HG03457 (cell line): ENCODE data around the gene FAAH2.
"Not testable (repeated sequence)": the region's sequence is repeated elsewhere in the genome, so short reads cannot be mapped to it uniquely, and the experiment has no call there.

Experiments
- ATAC-seq: cut with Tn5 transposase; IDR thresholded peaks from one replicate; pipeline ENCODE4 v1.9.1; 2021; ENCODE audit warnings: moderate number of reproducible peaks; ENCODE audit not compliant: unreplicated experiment

The FAAH2 gene

GRCh38 chrX:57379296-57379695 is 92.8 kb downstream of the FAAH2 start:
- no peak for ATAC-seq

- no peak for ATAC-seq
These were observed 93.7 kb downstream of the FAAH2 start for GRCh38 chrX:57380026-57380796.

GRCh38 chrX:57394162-57394561 is 107.7 kb downstream of the FAAH2 start:
- not testable (repeated sequence) for ATAC-seq

GRCh38 chrX:57403191-57403590 is 116.7 kb downstream of the FAAH2 start:
- ATAC-seq, result not testable (repeated sequence)

- no peak for ATAC-seq
These were observed 119.6 kb downstream of the FAAH2 start for GRCh38 chrX:57406149-57406548.

GRCh38 chrX:57417827-57418226 is 131.3 kb downstream of the FAAH2 start:
- ATAC-seq, result no peak

GRCh38 chrX:57422289-57422688 is 135.8 kb downstream of the FAAH2 start:
- ATAC-seq, result no peak

- no peak for ATAC-seq
These were observed 136.3 kb downstream of the FAAH2 start for GRCh38 chrX:57422790-57423189.

- ATAC-seq, result no peak
These were observed 158.6 kb downstream of the FAAH2 start for GRCh38 chrX:57445076-57445475.

GRCh38 chrX:57445832-57446231 is 159.3 kb downstream of the FAAH2 start:
- ATAC-seq, result no peak

GRCh38 chrX:57447856-57448255 is 161.3 kb downstream of the FAAH2 start:
- ATAC-seq, result no peak

- ATAC-seq, result no peak
These were observed 165.0 kb downstream of the FAAH2 start for GRCh38 chrX:57451426-57452020.

- ATAC-seq, result no peak
These were observed 167.4 kb downstream of the FAAH2 start for GRCh38 chrX:57453901-57454300.

GRCh38 chrX:57481514-57481913 is 195.0 kb downstream of the FAAH2 start:
- no peak for ATAC-seq

GRCh38 chrX:57516491-57516890 is 230.0 kb downstream of the FAAH2 start:
- ATAC-seq, result no peak

GRCh38 chrX:57519578-57520118 is 233.1 kb downstream of the FAAH2 start:
- no peak for ATAC-seq

- ATAC-seq, result no peak
These were observed 242.3 kb downstream of the FAAH2 start for GRCh38 chrX:57528670-57529255.
